GM19395 (cell line): ENCODE measurements around the gene RMP24.
"Not testable (repeated sequence)": the region's sequence is repeated elsewhere in the genome, so short reads cannot be mapped to it uniquely, and the experiment has no call there.

Experiments used
- ATAC-seq: cut with Tn5 transposase; IDR thresholded peaks from one replicate; pipeline ENCODE4 v1.9.1; 2021; ENCODE audit warnings: mild to moderate bottlenecking, moderate library complexity; ENCODE audit not compliant: unreplicated experiment

RMP24 gene

GRCh38 chr18:35967866-35968265 lies 4.6 kb upstream of the RMP24 start:
- ATAC-seq, result not testable (repeated sequence)

GRCh38 chr18:35968278-35968880 lies 4.1 kb upstream of the RMP24 start:
- ATAC-seq, result no peak

GRCh38 chr18:35969676-35970075 lies 2.8 kb upstream of the RMP24 start:
- ATAC-seq, result no peak

DNA sequence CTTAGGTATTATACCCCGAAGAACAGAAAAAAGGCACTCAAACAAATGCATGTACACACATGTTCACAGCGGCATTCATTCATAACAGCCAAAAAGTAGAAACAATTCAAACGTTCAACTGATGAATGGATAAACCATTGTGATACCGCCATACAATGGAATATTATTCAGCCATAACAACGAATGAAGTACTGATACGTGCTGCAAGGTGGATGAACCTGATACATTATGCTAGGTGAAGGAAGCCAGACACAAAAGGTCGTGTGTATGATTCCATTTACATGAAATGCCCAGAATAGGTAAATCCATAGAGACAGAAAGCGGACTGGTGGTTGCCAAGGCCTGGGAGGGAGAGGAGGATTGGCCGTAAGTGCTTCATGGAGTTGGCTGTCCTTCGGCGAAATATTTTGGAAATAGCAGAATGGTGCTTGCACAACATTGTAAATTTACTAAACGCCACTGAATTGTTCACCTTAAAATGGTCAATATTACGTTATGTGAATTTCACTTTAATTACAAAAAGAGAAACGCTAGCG lies 750 bp upstream of the RMP24 start:
- peak; percentile 23 for ATAC-seq

GRCh38 chr18:35973650-35974049 lies 1.2 kb downstream of the RMP24 start:
- ATAC-seq, result no peak

- no peak for ATAC-seq
These were observed 1.7 kb downstream of the RMP24 start for GRCh38 chr18:35974181-35974580.

DNA sequence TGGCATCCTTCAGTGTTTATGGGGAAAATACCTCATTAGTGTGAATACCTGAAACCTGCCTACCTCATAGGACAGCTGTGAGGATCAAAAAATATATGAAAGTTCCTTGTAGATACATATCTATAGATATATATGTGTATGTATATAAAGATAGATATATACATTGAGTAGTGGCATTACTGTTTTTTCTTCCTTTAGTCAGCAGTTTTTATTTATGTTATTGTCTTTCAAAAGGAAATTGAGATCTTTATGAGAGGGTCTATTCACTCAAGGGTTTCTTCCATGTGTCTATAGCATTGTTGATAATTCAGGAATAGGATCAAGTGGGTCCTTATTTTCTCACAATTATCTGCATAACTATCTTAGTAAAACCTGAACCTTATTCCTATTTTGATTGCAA lies 6.6 kb downstream of the RMP24 start:
- ATAC-seq, result no peak

DNA sequence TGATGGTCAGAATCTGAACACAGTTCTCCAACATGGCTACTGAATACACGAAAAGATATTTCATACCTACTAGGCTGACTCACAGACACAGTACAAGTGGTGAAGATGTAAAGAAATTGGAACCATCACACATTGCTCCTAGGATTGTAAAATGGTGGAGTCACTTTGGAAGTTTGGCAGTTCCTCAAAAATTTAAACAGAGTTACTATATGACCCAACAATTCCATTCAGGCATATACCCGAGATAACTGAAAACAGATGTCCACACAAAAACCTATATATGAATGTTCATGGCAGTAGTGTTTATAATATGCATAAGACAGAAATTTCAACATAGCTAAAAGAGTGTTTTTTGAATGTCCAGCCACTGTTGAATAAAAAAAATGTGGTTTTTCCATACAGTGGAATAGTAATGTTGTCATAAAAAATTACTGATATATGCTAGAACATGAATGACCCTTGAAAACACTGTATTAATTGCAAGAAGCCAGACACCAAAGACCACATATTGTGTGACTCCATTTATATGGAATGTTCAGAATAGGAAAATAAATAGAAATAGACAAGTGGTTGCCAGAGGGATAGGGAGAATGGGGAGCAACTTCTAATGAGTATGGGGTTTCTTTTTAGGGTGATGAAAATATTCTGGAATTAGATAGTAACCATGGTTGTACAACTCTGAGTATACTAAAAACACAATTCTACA lies 10.1 kb downstream of the RMP24 start:
- ATAC-seq, result no peak

GRCh38 chr18:35983147-35983546 lies 10.7 kb downstream of the RMP24 start:
- no peak for ATAC-seq

DNA sequence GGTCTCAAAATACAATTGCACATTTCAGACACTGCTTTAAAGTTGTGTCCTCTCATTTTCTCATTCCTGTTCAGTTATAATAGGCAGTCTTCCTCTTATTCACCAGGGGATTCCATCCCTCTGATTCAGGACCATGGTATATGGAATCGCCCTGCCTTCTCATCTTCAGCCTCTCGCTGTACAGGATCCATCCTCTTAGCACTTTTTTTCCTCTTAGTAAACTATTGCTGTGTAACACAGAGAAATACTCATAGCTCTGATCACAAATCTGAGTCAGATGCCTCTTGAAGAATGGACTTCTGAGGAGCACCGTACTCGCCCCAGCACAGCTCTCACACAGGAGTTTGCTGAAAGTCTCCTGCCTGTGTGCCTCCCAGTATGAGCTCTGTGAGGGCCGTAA lies 11.3 kb downstream of the RMP24 start:
- ATAC-seq, result no peak

DNA sequence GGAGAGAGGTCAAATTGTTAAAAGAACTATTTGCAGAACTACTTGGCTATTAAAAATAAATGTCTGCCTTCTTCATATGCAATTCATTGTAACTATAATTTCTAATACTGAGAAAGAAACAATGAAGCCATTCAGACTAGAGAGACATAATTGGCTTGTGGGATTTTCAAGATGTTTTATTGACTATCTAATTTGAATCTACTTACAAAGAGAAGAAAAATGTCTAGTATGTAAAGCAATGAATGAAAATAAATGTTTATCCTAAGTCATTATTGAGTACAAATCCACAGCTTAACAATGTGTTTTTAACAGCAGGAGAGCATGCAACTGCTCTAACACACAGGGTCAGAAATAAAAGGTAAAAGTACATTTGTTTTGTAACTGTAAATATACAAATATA lies 19.2 kb downstream of the RMP24 start:
- ATAC-seq, result no peak

DNA sequence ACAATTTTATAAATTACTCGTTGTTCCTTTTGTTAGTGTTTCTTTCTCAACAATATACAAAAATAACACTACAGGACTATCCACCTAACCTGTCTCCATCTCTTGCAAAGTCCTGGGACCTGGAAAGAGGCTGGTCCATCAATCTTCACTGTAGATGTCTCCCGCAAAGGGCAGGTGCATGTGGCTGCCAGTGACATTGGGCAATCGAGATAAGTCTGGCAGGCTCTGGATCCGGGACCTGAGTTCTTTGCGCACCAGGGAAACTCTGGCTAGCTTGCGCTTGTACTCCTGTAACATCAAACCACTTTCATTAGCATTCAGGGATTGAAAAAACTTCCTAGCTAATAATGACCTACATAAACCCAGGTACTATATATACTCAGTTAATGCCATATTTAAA lies 20.5 kb downstream of the RMP24 start:
- ATAC-seq, result no peak

GRCh38 chr18:35998967-35999366 lies 26.5 kb downstream of the RMP24 start:
- ATAC-seq, result no peak

DNA sequence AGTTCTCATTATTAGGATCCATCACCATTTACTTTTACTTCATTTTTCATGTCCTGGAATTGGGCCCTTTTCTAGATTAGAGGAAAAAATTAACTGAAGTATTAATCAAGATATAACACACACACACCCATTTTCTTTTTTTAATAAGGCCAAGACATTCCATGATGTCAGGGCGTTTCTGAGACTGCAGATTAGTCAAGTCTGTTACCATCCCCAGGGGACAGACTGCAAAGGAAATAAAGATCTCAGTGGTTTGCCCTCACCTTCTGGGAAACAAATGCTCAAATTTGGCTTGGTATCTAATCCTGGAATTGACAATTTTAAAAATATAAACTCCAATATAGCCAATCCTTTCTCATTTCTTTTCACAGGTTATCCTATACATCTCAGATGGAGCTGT lies 27.4 kb downstream of the RMP24 start:
- no peak for ATAC-seq

DNA sequence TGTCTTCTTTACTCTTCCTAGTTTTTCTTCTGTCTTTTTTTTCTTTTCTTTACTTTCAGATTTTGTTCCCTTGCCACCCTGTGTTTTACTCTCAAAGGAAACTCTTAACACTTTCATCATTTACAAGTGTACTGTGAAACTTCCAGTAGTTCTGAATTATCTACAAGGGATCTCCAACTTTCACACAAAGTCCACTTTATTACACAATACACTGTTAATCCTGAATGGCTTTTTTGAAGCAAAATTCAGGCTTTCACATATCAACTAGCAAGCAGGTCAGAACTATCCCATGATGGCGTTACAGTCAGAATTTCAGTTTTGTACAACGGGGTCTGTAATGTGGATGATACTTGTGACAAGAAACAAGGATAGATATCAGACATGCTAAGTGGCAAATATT lies 34.5 kb downstream of the RMP24 start:
- no peak for ATAC-seq

GRCh38 chr18:36009214-36009613 lies 36.7 kb downstream of the RMP24 start:
- no peak for ATAC-seq

- no peak for ATAC-seq
These were observed 40.4 kb downstream of the RMP24 start for GRCh38 chr18:36012891-36013290.

DNA sequence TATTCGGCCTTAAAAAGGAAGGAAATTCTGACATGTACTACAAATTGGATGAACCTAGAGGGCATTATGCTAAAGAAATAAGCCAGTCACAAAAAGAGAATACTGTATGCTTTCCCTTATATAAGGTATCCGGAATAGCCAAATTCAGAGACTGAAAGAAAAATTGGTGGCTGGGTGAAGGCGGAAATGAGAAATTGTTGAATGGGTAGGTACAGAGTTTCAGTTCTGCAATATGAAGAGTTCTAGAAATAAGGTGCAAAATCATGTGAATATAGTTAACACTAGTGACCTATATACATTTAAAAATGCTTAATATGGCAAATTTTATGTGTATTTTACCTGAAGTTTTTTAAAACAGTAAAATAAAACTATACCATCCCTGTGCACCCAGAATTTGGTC lies 43.1 kb downstream of the RMP24 start:
- ATAC-seq, result peak; percentile 95

DNA sequence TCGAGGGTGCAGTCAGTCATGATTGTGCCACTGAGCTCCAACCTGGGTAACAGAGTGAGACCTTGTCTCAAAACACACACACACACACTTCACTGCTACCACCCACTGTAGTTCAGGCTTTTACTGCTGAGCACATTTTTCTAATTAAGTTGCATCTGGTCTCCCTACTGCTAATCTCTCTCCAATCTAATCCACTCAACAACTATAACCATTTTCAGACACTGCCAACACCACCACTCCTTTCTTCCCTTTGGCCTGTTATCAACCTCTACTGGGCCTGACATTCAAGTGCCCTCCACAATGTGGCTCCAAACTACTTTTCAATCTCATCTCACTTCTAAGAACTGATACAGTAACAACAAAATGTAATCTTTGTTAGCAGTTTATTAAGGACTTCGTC lies 44.8 kb downstream of the RMP24 start:
- ATAC-seq, result no peak

DNA sequence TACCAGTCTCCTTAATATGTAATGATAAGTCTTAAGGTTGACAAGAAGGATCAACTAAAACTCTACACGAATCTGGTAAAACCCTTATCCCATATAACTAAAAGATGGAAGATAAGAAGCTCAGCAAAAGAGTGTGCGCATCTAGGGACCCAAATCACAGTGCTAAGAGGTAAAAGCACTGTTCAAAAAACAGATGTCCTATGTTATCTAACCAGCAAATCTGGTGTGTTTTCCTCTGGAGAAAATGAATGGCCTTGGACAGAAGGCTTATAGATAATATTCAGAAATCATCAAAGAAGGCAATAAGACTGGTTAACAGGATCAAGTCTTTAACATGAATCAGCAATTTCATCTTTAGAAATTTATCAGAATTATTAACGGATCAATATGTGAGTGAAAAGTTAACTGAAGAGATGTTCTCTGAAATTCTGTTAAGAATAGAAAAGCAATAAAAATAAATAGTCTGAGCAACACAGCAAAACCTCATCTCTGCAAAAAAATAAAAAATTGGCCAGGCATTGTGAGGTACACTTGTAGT lies 47.8 kb downstream of the RMP24 start:
- no peak for ATAC-seq

GRCh38 chr18:36023336-36023735 lies 50.9 kb downstream of the RMP24 start:
- ATAC-seq, result no peak

- ATAC-seq, result not testable (repeated sequence)
These were observed 51.8 kb downstream of the RMP24 start for GRCh38 chr18:36024241-36024640.
